HepG2 (cell line): ENCODE data around the gene GOLGA3. TPM values are rescaled to one million over a fixed set of nuclear protein-coding genes. Genes with fewer than 3 reads are reported as not detected.

Experiments used
- ARNT2 ChIP-seq: sonication (generic); formaldehyde crosslinking; IDR thresholded peaks from 2 replicates; pipeline ENCODE4 v1.8.0; 2022; ENCODE audit warnings: mild to moderate bottlenecking, low read depth, missing genetic modification reagents, moderate library complexity
- MAFK ChIP-seq, 2 experiments: IDR thresholded peaks in 1 of 2; conservative IDR thresholded peaks in 1 of 2; 2 replicates each; pipeline ENCODE4 v1.6.1; 2011; ENCODE audit warnings: improper control_type of control experiment in 2 of 2, low read length in 2 of 2
- MYNN ChIP-seq: sonication (generic); formaldehyde crosslinking; IDR thresholded peaks from 2 replicates; pipeline ENCODE4 v1.4.0; 2020; ENCODE audit warnings: mild to moderate bottlenecking, low read depth, missing genetic modification reagents
- NFE2 ChIP-seq: sonication (generic); formaldehyde crosslinking; IDR thresholded peaks from 2 replicates; pipeline ENCODE4 v1.4.0; 2020; ENCODE audit warnings: missing genetic modification reagents
- PHF21A ChIP-seq: sonication (generic); formaldehyde crosslinking; IDR thresholded peaks from 2 replicates; pipeline ENCODE4 v1.5.0; 2020; ENCODE audit warnings: mild to moderate bottlenecking, missing genetic modification reagents
- SP4 ChIP-seq: sonication (generic); formaldehyde crosslinking; IDR thresholded peaks from 2 replicates; pipeline ENCODE4 v1.8.1; 2023; ENCODE audit warnings: mild to moderate bottlenecking, missing genetic modification reagents
- TFAP4 ChIP-seq: sonication (generic); IDR thresholded peaks from 2 replicates; pipeline ENCODE4 v1.6.1; 2016; ENCODE audit warnings: low read depth, borderline replicate concordance
- TFDP2 ChIP-seq: sonication (generic); formaldehyde crosslinking; IDR thresholded peaks from 2 replicates; pipeline ENCODE4 v1.4.0; 2020; ENCODE audit warnings: missing genetic modification reagents
- ZBTB40 ChIP-seq, 2 experiments: fragments of 450-650 bp in 1 of 2; sonication (generic) in 1 of 2; formaldehyde crosslinking in 1 of 2; IDR thresholded peaks; 2 replicates each; pipeline versions ENCODE4 v1.6.1 to v1.8.0; 2016 to 2022; ENCODE audit warnings: antibody characterized with exemption in 1 of 2, mild to moderate bottlenecking in 1 of 2, missing genetic modification reagents in 1 of 2
- ZNF503 ChIP-seq: sonication (generic); formaldehyde crosslinking; IDR thresholded peaks from 2 replicates; pipeline ENCODE4 v1.4.0; 2020; ENCODE audit warnings: missing genetic modification reagents
- ZNF740 ChIP-seq: sonication (generic); formaldehyde crosslinking; IDR thresholded peaks from 2 replicates; pipeline ENCODE4 v1.4.0; 2020; ENCODE audit warnings: missing genetic modification reagents
- ZNF780A ChIP-seq: sonication (generic); formaldehyde crosslinking; IDR thresholded peaks from 2 replicates; pipeline ENCODE4 v1.8.0; 2022; ENCODE audit warnings: mild to moderate bottlenecking, missing genetic modification reagents, moderate library complexity
- ZNF878 ChIP-seq: sonication (generic); formaldehyde crosslinking; IDR thresholded peaks from 2 replicates; pipeline ENCODE4 v1.8.1; 2023; ENCODE audit warnings: mild to moderate bottlenecking, missing genetic modification reagents, moderate library complexity
- polyA plus RNA-seq, 8 experiments: library from polyadenylated mRNA; depleted of rRNA in 3 of 8; stranded (reverse) in 7 of 8; unstranded in 1 of 8; fragments of >200 nt; fragmentation: Illumina TruSeq in 4 of 8; extraction: Trizol in 4 of 8; gene quantifications; 2 replicates each; pipeline versions ENCODE4 v1.2.1 to v1.2.3, GENCODE V29; 2011 to 2016; ENCODE audit warnings: low read depth in 4 of 8, missing spikeins in 1 of 8, mixed read lengths in 1 of 8; ENCODE audit not compliant: insufficient read depth in 1 of 8
- total RNA-seq, 5 experiments: library from RNA; depleted of rRNA; stranded (reverse); fragments of >200 nt; fragmentation: Illumina TruSeq; extraction: Trizol; gene quantifications; 2 replicates each; pipeline ENCODE4 v1.2.3, GENCODE V29; 2016; ENCODE audit warnings: low read depth in 1 of 5

The GOLGA3 gene
- total and polyA plus RNA-seq, 2 of the 13 experiments (the other 11 are each of a cell fraction or from before 2014, with no cell fraction given): 22.0 to 43.0 TPM

- TF ChIP-seq ZNF740 (CRISPR knock-in tag) (no peak), ZNF503 (no peak), TFAP4 (no peak), NFE2 (no peak), ZBTB40 (IDR thresholded peaks at IDR 0.05) (no peak), ZBTB40 (CRISPR knock-in tag; IDR thresholded peaks at IDR 0.05) (no peak), SP4 (CRISPR knock-in tag) (no peak), PHF21A (CRISPR knock-in tag) (no peak), TFDP2 (CRISPR knock-in tag) (no peak), ARNT2 (CRISPR knock-in tag) (no peak), MYNN (CRISPR knock-in tag) (no peak), MAFK (conservative IDR thresholded peaks at IDR 0.05 in 1 of 2, IDR thresholded peaks at IDR 0.05 in 1 of 2; ENCODE audit: low read length in 2 of 2) (no peak), ZNF878 (CRISPR knock-in tag) (no peak), ZNF780A (no peak)
Observed at GRCh38 chr12:132740313-132740646, 88.4 kb downstream of the GOLGA3 start (continued).
